Heart left ventricle (tissue), 16 donors: Measurements from ENCODE around the gene PTPN3. TPM values are rescaled to one million over a fixed set of nuclear protein-coding genes. Genes with fewer than 3 reads are reported as not detected.

Source experiments
- ATAC-seq, 4 donors: fragments of 200-7000 bp; cut with Tn5 transposase; one replicate each; pipeline ENCODE4 v1.9.1; 2020 to 2022; ENCODE audit warnings: moderate library complexity in 4 of 4, mild to moderate bottlenecking in 3 of 4, moderate number of reproducible peaks in 1 of 4
- DNase-seq, 5 donors: peaks; one replicate each; pipeline ENCODE4 v3.0.0-alpha.2; 2020
- H3K27ac ChIP-seq, 12 donors: fragments of 200-600 bp; sonication (generic) in 4 of 12; one replicate each; pipeline versions ENCODE4 v1.5.0 to v1.8.0; 2016 to 2022; ENCODE audit warnings: mild to moderate bottlenecking in 2 of 12
- H3K27me3 ChIP-seq, 9 donors: fragments of 200-600 bp; sonication (generic) in 2 of 9; one replicate each; pipeline versions ENCODE4 v1.5.1 to v1.8.0; 2016 to 2022; ENCODE audit warnings: mild to moderate bottlenecking in 3 of 9
- H3K36me3 ChIP-seq, 9 donors: fragments of 200-600 bp; sonication (generic) in 2 of 9; one replicate each; pipeline versions ENCODE4 v1.5.0 to v1.8.0; 2018 to 2022; ENCODE audit warnings: mild to moderate bottlenecking in 2 of 9
- H3K4me1 ChIP-seq, 12 donors: fragments of 200-600 bp; sonication (generic) in 4 of 12; one replicate each; pipeline versions ENCODE4 v1.5.0 to v1.8.0; 2016 to 2022; ENCODE audit warnings: mild to moderate bottlenecking in 3 of 12
- H3K4me3 ChIP-seq, 12 donors: fragments of 200-600 bp; sonication (generic) in 4 of 12; one replicate each; pipeline versions ENCODE4 v1.5.0 to v1.8.0; 2017 to 2022; ENCODE audit warnings: mild to moderate bottlenecking in 9 of 12, moderate library complexity in 4 of 12
- H3K9me3 ChIP-seq, 12 donors: fragments of 200-600 bp; sonication (generic) in 4 of 12; one replicate each; pipeline versions ENCODE4 v1.5.0 to v1.8.0; 2016 to 2022; ENCODE audit warnings: mild to moderate bottlenecking in 1 of 12
- CTCF ChIP-seq, 12 donors: fragments of 200-600 bp; sonication (generic) in 4 of 12; IDR thresholded peaks; one replicate each; pipeline versions ENCODE4 v1.5.0 to v1.8.0; 2018 to 2022; ENCODE audit warnings: antibody characterized with exemption in 12 of 12, mild to moderate bottlenecking in 5 of 12
- POLR2A ChIP-seq, 2 donors: fragments of 450-650 bp; IDR thresholded peaks; one replicate each; pipeline ENCODE4 v1.6.1; 2017; ENCODE audit warnings: antibody characterized with exemption in 2 of 2, mild to moderate bottlenecking in 2 of 2, moderate library complexity in 2 of 2
- WGBS, 4 donors: extraction: QIAGEN DNeasy Blood & Tissue Kit in 2 of 4; methylation state at CpG; one replicate each; pipeline versions ENCODE4 v1.1.5 to v1.1.7; 2013 to 2018; 5-methylcytosine and 5-hydroxymethylcytosine counted together
- intact Hi-C, 10 donors: fragments of 100-400 bp; cut with DNase I; formaldehyde crosslinking; loops; one replicate each; pipeline versions ENCODE4 v1.11.1 to v1.14.2; 2022
- polyA plus RNA-seq, 2 donors: library from polyadenylated mRNA; stranded (reverse); fragments of 200-250 nt; gene quantifications; one replicate each; pipeline ENCODE4 v1.2.3, GENCODE V29; 2013
- total RNA-seq, 9 donors: library from RNA; depleted of rRNA in 2 of 9; stranded (reverse); fragments of >200 nt in 2 of 9; fragmentation: NEBNext Ultra II Directional in 3 of 9; extraction: Animal tissue kit (Norgen Biotek cat#: 25700) in 3 of 9; gene quantifications; one replicate each; pipeline versions ENCODE4 v1.1.0 to v1.2.4, GENCODE V29; 2016 to 2023
- donor health status: ischemic (EF 13 %, LVEDD 7.1; RV severe dilation, severe dysfunction).
- donor health status: healthy with polysubstance abuse.
- donor health status: DM: no; HTN: yes; CAD: no.
- donor health status: DM: no; HTN: no; CAD: no.
- donor health status: ischemic (EF 25% LVEDD 6.9; RV normal size, moderate dysfunction).
- donor health status: ischemic (EF 25% LVEDD 5.7; RV mildly dilated, moderate dysfunction).
- donor health status: healthy.
- donor health status: DM: yes; HTN: yes; CAD: no.
- donor health status: ischemic (EF 35%, LVEDD 5.7; RV mildly dilated, moderate dysfunction).
- donor health status: nonischemic (EF 11% LVEDD 7.7; RV severe dilation, severe dysfunction).
- donor health status: DM: yes; HTN: yes; CAD: no.
- donor health status: PGD.
- donor health status: ischemic (EF 29% LVEDD 5.4; RV normal size, mild dysfunction).
- donor health status: nonischemic (EF 23%, LVEDD 6.1; RV moderate dilation, normal function).

Gene PTPN3
- total and polyA plus RNA-seq, 11 donors, result 6.9 to 77.0 (median 51.7) TPM

- intact Hi-C loops, result loop anchor here in 9 of 10 donors (2.0 to 10.0 kb wide), 6 partner anchors 28 to 81 kb away; no protein-coding TSS in a partner anchor
- H3K4me1 ChIP-seq, result peaks cover 0 to 28% (median 14%) of the 10 kb centered on the region in 12 donors
- H3K27me3 ChIP-seq, result peaks cover 0 to 4% (median 0%) of the 10 kb centered on the region in 9 donors
- 5 to 10% (median 7%) methylated on average over 4 of the region's 4 CpGs for WGBS, 4 donors
- H3K4me3 ChIP-seq, result no peak overlapping the region
- peaks cover 0 to 4% (median 0%) of the 10 kb centered on the region in 9 donors for H3K36me3 ChIP-seq
- ATAC-seq (peak; percentile 28 to 82 (median 69)), DNase-seq (peak in 1 of 5 donors; percentile 45)
- no peaks in the 10 kb centered on the region for H3K9me3 ChIP-seq
- peak; percentile 56 to 80 (median 72) for TF ChIP-seq CTCF (IDR thresholded peaks at IDR 0.05)
- TF ChIP-seq POLR2A (IDR thresholded peaks at IDR 0.05), result no peak
- H3K27ac ChIP-seq, result no peak overlapping the region
These were observed 57.3 kb downstream of the PTPN3 start for GRCh38 chr9:109440797-109441287.

- intact Hi-C loops, result loop anchor here in 9 of 10 donors (2.0 to 10.0 kb wide), 6 partner anchors 29 to 82 kb away; no protein-coding TSS in a partner anchor
- DNase-seq, result no peak
- Histone ChIP-seq H3K27me3 (peaks cover 0 to 4% (median 0%) of the 10 kb centered on the region in 9 donors), H3K4me3 (no peak overlapping the region), H3K4me1 (peaks cover 0 to 28% (median 14%) of the 10 kb centered on the region in 12 donors), H3K36me3 (peaks cover 0 to 4% (median 0%) of the 10 kb centered on the region in 9 donors), H3K9me3 (no peaks in the 10 kb centered on the region), H3K27ac (no peak overlapping the region)
- no peak for TF ChIP-seq CTCF (IDR thresholded peaks at IDR 0.05)
- no peak for TF ChIP-seq POLR2A (IDR thresholded peaks at IDR 0.05)
- 66 to 74% (median 70%) methylated on average over 3 of the region's 3 CpGs for WGBS, 4 donors
- ATAC-seq, result peak in 3 of 4 donors; percentile 9 to 44 (median 10)
These were observed 58.0 kb downstream of the PTPN3 start for GRCh38 chr9:109440117-109440515.

DNA sequence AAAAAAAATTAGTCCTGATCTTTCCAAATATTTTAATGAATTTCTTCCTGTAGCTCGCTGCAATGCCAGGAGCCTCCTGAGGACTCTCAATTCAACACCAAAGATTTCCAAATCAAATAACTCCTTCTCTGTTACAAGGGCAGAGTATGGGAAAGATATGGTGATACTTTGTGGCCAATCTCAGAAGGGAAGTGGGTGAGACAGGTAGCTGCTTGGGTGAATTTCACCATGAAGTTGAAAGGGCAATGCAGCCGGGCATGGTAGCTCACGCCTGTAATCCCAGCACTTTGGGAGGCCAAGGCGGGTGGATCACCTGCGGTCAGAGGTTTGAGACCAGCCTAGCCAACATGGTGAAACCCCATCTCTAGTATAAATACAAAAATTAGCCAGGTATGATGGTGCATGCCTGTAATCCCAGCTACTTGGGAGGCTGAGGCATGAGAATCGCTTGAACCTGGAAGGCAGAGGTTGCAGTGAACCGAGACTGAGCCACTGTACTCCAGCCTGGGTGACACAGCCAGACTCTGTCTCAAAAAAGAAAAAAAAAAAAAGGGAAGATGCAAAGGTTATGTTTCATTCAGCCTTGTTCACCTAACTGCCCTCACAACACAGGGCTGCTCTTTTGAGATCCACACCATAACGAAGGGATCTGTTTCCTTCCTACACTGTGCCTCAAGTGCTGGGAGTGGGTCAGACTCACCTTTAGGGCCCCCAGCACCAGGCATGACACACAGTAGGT is 58.6 kb downstream of the PTPN3 start:
- Histone ChIP-seq H3K9me3 (no peaks in the 10 kb centered on the region), H3K36me3 (peaks cover 0 to 4% (median 0%) of the 10 kb centered on the region in 9 donors), H3K4me3 (no peak overlapping the region), H3K4me1 (peaks cover 0 to 28% (median 14%) of the 10 kb centered on the region in 12 donors), H3K27ac (no peak overlapping the region), H3K27me3 (no peaks in the 10 kb centered on the region)
- intact Hi-C loops, result loop anchor here (2.0 to 10.0 kb wide), 7 partner anchors 29 to 83 kb away; no protein-coding TSS in a partner anchor
- TF ChIP-seq CTCF (IDR thresholded peaks at IDR 0.05) (no peak), POLR2A (IDR thresholded peaks at IDR 0.05) (no peak)
- no peak for DNase-seq
- WGBS, 4 donors, result 91 to 92% (median 91%) methylated on average over 8 of the region's 8 CpGs
- ATAC-seq, result peak in 1 of 4 donors; percentile 6

DNA sequence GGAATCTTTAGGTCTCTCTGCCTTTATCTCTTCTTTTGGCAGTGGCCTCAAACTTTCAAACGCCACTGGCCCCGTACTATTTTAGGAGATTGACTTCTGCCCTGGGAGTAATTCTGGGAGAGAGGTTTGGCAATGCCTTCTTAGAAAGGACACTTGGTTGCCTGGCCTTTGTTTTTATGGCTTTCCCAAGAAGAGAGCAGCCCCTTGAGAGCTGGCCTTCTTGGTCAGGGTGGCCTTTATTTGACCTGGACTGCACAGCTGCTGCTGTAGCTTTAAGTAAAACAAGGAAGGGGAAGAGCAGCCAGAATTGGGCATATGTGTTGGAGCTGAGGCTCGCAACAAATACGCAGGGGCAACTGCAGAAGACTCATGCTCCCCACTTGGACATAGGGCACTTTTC is 60.8 kb downstream of the PTPN3 start:
- Histone ChIP-seq H3K27ac (peak overlapping the region in 10 of 12 donors; percentile 2 to 78 (median 69)), H3K27me3 (no peaks in the 10 kb centered on the region), H3K4me1 (peaks cover 0 to 28% (median 14%) of the 10 kb centered on the region in 12 donors), H3K4me3 (no peak overlapping the region), H3K36me3 (peaks cover 0 to 4% (median 0%) of the 10 kb centered on the region in 9 donors), H3K9me3 (no peaks in the 10 kb centered on the region)
- intact Hi-C loops, result loop anchor here in 2 of 10 donors (5.0 to 10.0 kb wide), 2 partner anchors 35 to 78 kb away; no protein-coding TSS in a partner anchor
- ATAC-seq (peak; percentile 12 to 64 (median 60)), DNase-seq (peak in 3 of 5 donors; percentile 32 to 37 (median 33))
- no peak for TF ChIP-seq POLR2A (IDR thresholded peaks at IDR 0.05)
- TF ChIP-seq CTCF (IDR thresholded peaks at IDR 0.05), result no peak
- WGBS, 4 donors, result 25 to 39% (median 27%) methylated on average over 4 of the region's 4 CpGs
